ENCODE measurements around the gene NKX3-2.

NKX3-2 gene

GRCh38 chr4:13545394-13545808 is 1.1 kb upstream of the NKX3-2 start:
- DNase-seq (ENCODE audit: low spot score): no peak

- DNase-seq (ENCODE audit: low spot score): no peak
Observed at GRCh38 chr4:13544606-13545393, 492 bp upstream of the NKX3-2 start.

DNA sequence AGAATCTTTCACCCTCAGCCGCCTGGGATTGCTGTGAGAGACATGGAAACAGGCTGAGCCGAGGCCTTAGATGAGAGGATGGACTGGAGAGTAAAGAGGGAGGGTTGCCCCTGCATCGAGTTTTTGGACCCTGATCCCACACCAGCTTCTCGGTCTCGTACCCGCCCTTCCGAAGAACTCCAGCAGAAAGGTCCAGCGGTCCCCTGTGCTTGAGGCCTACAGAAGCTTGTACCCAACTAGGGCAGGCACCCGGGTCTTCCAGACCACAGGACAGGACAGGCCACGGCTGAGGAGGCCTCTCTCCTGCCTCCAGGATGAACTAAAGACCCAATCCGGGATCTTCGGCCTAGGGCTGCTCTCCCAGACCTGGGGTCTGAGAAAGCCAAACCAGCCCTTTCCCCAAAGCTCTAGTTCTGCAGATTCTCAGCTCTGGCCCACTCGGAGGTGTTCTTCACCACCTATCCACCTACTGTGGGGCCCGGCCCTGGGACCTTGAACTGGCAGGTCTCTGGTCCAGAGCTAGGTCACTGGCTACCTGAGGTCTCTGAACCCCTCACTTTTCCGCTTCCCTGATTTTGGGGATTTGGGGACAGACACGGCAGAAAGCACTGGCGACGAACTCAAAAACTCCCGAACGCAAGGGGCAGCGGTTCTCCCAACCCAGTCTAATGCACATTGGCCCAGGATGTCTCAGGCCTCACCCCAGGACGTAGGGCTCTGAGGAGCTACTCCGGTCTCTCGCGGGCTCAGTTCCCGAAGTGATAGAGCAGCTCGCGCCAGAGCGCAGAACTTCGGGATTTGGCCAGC is 1.1 kb downstream of the NKX3-2 start:
- no peak for DNase-seq (ENCODE audit: low spot score)

GRCh38 chr4:13542577-13543031 is 1.7 kb downstream of the NKX3-2 start:
- DNase-seq (ENCODE audit: low spot score): no peak

- no peak for DNase-seq (ENCODE audit: low spot score)
Observed at GRCh38 chr4:13541720-13542576, 2.4 kb downstream of the NKX3-2 start.

DNA sequence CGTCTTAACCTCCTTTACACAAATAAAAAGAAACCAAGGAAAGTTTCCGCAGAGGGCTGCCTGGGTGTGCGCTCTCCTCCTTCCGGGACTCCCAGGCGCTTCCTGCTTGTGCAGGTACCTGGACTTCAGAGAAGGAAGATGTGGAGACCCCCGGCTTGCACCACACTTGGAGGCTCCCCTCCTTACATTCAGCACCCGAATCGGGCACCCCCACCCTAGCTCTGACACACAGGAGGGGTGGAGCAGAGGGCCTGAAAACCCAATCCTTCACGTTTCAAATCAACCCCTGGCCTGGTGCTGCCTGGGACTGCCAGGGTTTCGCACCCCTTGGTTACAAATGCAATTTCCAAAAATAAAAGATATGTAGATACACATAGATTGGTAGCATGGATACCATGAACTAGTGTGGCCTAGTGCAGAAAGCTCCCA is 3.1 kb downstream of the NKX3-2 start:
- DNase-seq (ENCODE audit: low spot score): no peak

DNA sequence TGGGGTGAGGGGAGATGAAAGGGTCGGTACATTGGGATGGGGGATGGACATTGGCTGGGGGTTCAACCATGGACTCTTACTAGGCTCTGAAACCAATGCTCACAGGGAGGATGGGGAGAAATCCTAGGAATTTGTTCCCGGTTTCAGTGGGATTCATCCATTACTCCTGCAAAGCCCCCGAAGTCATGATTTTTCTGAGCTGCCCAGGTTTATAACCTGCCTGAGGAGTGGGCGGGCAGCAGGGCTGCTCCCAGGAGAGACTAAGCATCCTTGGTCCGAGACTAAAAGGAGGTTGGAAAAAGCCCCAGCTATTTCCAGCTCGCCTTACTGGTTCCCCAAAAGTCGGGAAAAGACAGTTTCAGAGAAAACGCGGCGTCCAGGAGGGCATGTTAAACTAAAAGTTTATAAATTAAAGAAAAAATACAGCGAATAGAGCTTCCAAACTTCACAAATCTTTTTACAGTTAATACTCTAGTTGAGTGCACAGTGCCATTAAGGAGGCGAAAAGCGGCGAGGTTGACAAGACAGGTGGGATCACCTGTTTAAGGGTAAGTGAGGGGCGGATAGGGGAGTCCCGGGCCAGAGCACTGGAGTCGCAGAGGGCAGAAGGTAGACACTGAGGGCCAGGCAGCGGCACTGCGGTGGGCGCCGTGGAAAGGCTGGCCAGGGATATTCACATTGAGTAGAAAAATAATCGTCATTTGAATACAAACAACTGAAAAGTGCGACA is 3.7 kb downstream of the NKX3-2 start:
- DNase-seq (ENCODE audit: low spot score): no peak

DNA sequence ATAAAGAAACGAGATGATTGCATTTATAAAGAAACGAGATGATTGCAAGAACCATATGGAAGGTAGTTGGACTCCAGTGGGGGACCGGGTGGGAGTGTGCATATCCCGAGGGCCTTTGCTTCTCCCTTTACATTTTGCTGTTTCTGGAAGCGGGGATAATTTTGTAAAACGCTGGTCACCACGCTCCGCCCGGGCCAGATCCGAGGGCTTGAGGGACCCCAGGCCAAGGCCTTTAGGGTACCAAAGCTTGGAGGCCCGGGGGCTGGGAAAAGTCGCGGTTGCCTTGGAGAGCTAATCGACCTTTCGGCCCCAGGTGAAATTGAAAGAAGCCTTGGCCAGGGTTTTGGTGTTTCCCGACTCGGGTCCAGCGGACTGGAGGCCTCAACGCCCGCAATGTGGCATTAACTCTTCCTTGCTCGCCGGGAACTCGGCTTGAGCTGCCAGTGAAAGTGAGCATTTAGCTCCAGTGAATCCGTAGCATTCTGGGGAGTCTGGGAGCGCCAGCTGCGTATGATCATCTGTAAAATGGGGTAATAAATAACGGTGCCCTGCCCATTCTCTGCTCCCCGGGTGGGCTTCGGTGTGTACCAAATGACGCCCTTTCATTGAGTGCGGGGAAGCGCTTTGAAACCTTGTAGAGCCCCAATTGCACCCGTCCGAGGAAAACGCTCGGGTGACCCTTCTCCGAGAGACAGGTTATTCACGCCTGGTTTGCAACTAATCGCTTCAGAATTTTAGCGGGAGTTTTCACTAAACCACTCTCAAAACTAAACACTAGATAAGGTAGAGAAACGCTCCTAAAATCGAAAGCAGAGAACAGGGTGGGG is 4.5 kb downstream of the NKX3-2 start:
- no peak for DNase-seq (ENCODE audit: low spot score)

DNA sequence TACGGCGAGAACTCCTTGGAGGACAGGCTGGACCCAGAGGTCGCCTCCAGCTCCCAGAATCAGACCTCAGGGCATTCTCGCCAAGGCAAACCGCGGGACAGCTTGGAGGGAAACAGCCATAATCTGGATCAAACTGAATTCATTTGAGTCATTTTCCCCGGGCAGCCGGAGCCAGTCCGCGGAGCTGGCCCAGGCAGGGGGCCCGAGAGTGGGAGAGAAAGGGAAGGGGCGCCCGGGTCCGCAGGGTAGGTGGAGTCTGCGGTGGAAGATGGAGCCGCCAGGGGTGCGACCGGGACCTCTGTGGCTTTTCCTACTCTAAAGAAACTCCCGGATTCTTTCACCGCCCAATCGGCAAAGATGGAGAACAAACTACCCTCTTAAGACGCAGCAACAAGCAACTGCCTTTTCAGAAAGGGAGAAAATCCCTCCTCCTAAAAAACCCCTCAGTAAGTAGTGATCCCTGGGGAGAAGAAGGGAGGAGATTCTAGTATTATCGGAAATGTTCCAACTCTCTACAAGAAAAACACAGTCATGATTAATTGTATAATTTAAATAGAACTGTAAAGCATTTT is 5.2 kb downstream of the NKX3-2 start:
- DNase-seq (ENCODE audit: low spot score): no peak

GRCh38 chr4:13538427-13538973 is 5.8 kb downstream of the NKX3-2 start:
- DNase-seq (ENCODE audit: low spot score): no peak

- no peak for DNase-seq (ENCODE audit: low spot score)
Observed at GRCh38 chr4:13537832-13538177, 6.5 kb downstream of the NKX3-2 start.

DNA sequence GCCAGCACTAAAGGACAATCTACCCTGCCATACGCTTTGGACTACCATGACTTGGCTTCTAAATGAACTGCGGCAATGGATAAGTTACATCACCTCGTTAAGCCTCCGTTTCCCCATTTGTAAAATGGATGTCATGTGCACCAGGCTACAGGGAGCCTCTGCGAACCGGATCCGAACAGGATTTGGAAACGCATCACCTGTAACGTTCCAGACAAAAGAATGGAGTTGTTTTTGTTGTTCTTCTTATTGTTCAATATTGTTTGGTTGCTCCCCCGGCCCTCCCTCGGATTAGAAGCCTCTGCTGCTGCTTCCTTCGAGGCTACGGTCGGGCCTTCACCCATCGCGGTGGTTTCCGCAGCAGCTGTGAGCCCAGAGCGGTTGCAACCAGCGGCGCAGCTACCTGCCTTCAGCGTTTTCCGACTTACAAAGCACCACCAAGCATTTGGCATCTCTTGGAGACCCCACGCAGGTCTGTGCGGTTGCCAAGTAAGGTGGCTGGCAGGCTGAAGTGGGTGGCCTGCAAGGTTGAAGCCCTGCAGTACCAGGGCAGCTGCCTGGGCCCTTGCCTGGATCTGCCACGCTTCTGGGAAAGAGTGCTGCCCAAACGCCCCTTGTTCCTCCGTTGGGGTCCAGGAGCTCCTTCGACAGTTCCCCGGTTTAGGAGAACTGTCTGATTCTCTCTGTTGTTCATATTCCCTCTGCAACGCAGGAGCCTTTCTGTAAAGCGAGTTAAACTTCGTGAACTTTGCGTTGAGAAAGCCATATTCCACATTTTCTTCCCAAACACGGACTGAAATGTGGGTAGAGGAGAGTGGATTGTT is 7.1 kb downstream of the NKX3-2 start:
- no peak for DNase-seq (ENCODE audit: low spot score)

DNA sequence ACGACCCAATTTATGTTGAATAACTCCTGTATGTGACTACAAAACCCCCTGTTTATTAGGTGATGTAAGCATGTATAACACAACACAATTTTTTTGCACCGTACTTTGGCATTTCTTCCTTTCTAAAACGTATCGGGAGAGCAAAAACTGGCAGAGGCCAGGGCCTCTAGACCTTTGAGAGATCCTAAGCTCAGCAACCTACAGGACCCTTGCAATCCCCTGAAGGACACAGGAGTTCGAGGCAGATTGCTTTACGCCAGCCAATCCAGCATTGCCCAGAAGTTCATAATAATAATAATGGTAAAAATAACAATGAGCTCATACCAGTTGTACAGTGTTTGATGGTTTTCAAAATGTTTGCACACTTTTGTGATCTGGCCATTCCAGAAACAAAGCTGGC is 7.7 kb downstream of the NKX3-2 start:
- DNase-seq (ENCODE audit: low spot score): no peak

- DNase-seq (ENCODE audit: low spot score): no peak
Observed at GRCh38 chr4:13535708-13536361, 8.5 kb downstream of the NKX3-2 start.

DNA sequence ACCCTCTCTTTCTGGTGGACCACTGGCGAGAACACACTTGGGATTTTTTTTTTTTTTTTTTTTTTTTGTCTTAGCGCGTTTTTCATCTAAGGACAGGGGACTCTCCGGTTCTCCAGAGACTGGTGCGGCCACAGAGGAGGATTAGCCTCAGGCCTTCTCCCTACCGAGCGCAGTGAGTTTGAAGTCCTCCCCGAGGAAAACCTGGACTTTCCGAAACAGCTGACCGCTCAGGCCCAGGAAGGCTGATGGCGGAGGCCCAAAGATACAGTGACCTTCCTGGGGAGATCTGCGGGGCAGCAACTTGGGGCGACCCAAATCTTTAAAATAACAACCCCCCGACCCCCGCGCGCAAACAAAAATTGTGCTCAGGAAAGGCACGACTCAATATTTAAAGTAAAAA is 9.2 kb downstream of the NKX3-2 start:
- DNase-seq (ENCODE audit: low spot score): no peak

DNA sequence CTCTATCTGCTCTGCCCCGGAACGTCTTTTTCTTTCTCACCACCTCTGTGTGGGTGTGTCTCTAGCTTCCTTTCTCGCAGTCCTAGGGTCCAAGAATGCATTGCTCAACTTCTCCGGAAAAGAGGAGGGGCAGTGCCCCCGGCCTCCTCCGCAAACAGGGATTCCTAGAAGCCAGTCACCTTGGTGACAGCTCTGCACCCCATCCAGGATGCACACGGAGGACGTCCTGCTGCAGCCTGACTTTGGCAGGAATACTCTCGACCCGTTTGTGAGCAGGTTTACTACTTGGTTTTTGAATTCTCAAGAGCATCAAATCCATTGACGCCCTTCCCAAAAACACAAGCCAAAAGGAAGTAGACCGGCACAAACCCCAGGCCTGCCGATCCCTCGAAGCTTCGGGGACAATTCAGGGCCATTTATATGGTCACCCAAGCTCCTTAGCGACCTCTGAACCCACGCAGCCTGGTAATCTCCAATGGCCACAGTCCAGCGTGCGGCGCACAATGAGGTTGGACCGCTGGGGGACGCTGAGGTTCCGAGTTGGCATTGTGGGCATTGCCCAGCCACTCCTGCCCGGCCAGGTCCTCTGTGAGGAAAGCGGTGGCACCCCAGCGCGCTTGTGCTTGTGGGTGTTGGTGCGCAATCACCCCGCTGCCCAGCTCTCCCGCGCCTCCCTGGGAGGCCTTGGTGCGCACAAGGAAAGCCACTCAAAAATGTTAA is 9.8 kb downstream of the NKX3-2 start:
- DNase-seq (ENCODE audit: low spot score): no peak

DNA sequence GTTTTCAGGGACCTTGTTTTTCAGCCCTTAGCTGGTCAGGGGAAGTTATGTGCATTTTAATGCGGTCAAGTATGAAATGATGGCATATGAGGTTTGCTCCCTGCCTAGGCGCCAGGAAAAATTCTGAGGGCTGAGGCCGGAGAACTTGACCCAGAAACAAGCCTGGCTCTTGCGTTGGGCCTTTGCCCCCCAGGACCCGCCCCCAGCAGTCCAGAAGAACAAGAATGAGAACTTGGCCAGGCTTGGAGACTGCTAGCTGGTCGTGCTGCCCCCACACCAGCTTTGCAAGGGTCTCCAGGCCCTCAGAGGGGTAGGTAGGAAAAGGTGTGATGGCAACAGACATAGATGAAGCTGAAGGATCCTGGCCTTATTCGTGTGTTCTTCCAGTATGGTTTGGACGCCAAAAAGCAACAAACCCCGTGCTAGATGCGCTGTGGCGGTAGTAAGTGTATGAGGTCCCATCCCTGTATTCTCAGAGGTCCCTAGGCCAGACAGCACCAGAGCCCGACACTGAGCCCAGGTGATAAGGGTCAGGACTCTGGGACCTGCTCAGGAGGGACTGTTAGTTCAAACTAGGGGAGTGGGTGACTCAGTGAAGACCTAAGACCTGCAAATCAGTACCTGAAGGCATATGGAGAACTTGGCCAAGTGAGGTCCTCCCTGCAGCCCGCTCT is 10.5 kb downstream of the NKX3-2 start:
- no peak for DNase-seq (ENCODE audit: low spot score)

DNA sequence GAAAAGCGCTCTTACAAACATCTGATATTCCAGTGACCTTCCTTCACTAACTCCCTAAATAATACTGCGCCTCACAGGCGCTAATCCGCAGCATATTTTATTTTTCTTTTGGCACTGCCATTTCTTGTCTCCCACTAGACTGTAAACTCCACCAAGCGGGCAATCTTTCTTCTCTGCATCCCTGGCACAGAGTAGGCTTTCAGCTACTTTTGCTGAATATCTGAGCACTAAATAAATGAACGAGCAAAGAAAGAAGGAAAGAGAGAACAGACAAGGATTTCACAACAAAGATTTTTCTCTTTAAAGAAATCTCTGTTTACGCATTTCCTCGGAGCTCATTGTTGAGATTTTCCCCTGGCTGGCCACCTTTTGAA is 12.7 kb downstream of the NKX3-2 start:
- DNase-seq (ENCODE audit: low spot score): no peak

Measured in RKO (cell line).